Ovary (tissue), 3 donors: ENCODE measurements around the gene BEST2.

ENCODE experiments used
- CTCF ChIP-seq, 3 donors: fragments of 450-650 bp in 2 of 3; fragments of 200-600 bp in 1 of 3; IDR thresholded peaks; one replicate each; pipeline versions ENCODE4 v1.5.1 to v1.8.0; 2016 to 2022; ENCODE audit warnings: antibody characterized with exemption in 3 of 3, mild to moderate bottlenecking in 1 of 3
- EP300 ChIP-seq: sonication (generic); formaldehyde crosslinking; IDR thresholded peaks from one replicate; pipeline ENCODE4 v1.6.1; 2017; ENCODE audit warnings: antibody characterized with exemption
- POLR2A ChIP-seq: fragments of 450-650 bp; IDR thresholded peaks from one replicate; pipeline ENCODE4 v1.6.1; 2017; ENCODE audit warnings: antibody characterized with exemption, mild to moderate bottlenecking, moderate library complexity
- donor health status: DM: no; HTN: no; CAD: no.

- TF ChIP-seq POLR2A = no peak
- no peak for TF ChIP-seq EP300
- no peak for TF ChIP-seq CTCF (IDR thresholded peaks at IDR 0.05)
Observed at GRCh38 chr19:12711187-12711586, 40.4 kb upstream of the BEST2 start.
